Upper lobe of left lung (tissue), 6 donors: ENCODE data around the gene CCT7. TPM values are rescaled to one million over a fixed set of nuclear protein-coding genes. Genes with fewer than 3 reads are reported as not detected.

Source experiments
- ATAC-seq, 2 donors: fragments of 200-7000 bp; cut with Tn5 transposase; one replicate each; pipeline ENCODE4 v1.9.1; 2022; ENCODE audit warnings: mild to moderate bottlenecking in 2 of 2, moderate library complexity in 2 of 2; ENCODE audit not compliant: low FRiP score in 2 of 2
- DNase-seq, 2 donors: peaks; one replicate each; pipeline ENCODE4 v3.0.0-alpha.2; 2019 to 2020
- H3K27ac ChIP-seq, 4 donors: fragments of 200-600 bp; sonication (generic); one replicate each; pipeline ENCODE4 v1.5.1; 2016 to 2019
- H3K27me3 ChIP-seq, 4 donors: fragments of 200-600 bp; sonication (generic); one replicate each; pipeline ENCODE4 v1.5.1; 2017 to 2019
- H3K36me3 ChIP-seq, 4 donors: fragments of 200-600 bp; sonication (generic); one replicate each; pipeline ENCODE4 v1.5.1; 2016 to 2019
- H3K4me1 ChIP-seq, 4 donors: fragments of 200-600 bp; sonication (generic); one replicate each; pipeline ENCODE4 v1.5.1; 2018 to 2019
- H3K4me3 ChIP-seq, 4 donors: fragments of 200-600 bp; sonication (generic); one replicate each; pipeline ENCODE4 v1.5.1; 2017 to 2019; ENCODE audit warnings: mild to moderate bottlenecking in 2 of 4, moderate library complexity in 1 of 4
- H3K9me3 ChIP-seq, 4 donors: fragments of 200-600 bp; sonication (generic); one replicate each; pipeline ENCODE4 v1.5.1; 2018 to 2019
- CTCF ChIP-seq, 6 experiments: fragments of 450-650 bp in 4 of 6; fragments of 200-600 bp in 2 of 6; sonication (generic) in 2 of 6; IDR thresholded peaks; one replicate each; pipeline ENCODE4 v1.5.1; 2016 to 2019; ENCODE audit warnings: antibody characterized with exemption in 6 of 6
- EP300 ChIP-seq, 4 donors: sonication (generic); formaldehyde crosslinking; IDR thresholded peaks; one replicate each; pipeline ENCODE4 v1.5.1; 2017; ENCODE audit warnings: antibody characterized with exemption in 4 of 4, control low read depth in 2 of 4
- POLR2A ChIP-seq, 4 donors: fragments of 450-650 bp; IDR thresholded peaks; one replicate each; pipeline ENCODE4 v1.5.1; 2016 to 2017; ENCODE audit warnings: antibody characterized with exemption in 4 of 4, mild to moderate bottlenecking in 2 of 4
- POLR2AphosphoS5 ChIP-seq, 2 donors: sonication (generic); formaldehyde crosslinking; IDR thresholded peaks; one replicate each; pipeline ENCODE4 v1.5.1; 2017; ENCODE audit warnings: antibody characterized with exemption in 2 of 2
- WGBS, 2 donors: methylation state at CpG; one replicate each; pipeline ENCODE4 v1.1.5; 2017 to 2018; 5-methylcytosine and 5-hydroxymethylcytosine counted together
- total RNA-seq, 6 donors: library from RNA; depleted of rRNA in 4 of 6; stranded (reverse); fragments of >200 nt in 4 of 6; gene quantifications; one replicate each; pipeline versions ENCODE4 v1.1.0 to v1.2.1, GENCODE V29; 2016 to 2021
- donor health status: DM: no; HTN: no; CAD: no; lungs with moderate emphysema.
- donor health status: DM: no; HTN: yes; CAD: no; lungs with severe emphysema.

Gene CCT7
- total RNA-seq, 6 donors from 2014 or later: 70.2 to 183 (median 129) TPM

- 56 to 90% methylated on average over 1 to 6 of the region's 6 CpGs for WGBS, 2 donors
- Histone ChIP-seq H3K27me3 (no peaks in the 10 kb centered on the region), H3K9me3 (no peaks in the 10 kb centered on the region), H3K27ac (no peak overlapping the region), H3K4me1 (peaks cover 8 to 34% (median 17%) of the 10 kb centered on the region in 4 donors), H3K36me3 (no peaks in the 10 kb centered on the region), H3K4me3 (no peak overlapping the region)
- TF ChIP-seq POLR2AphosphoS5 (IDR thresholded peaks at IDR 0.05) (no peak), POLR2A (IDR thresholded peaks at IDR 0.05) (no peak), CTCF (IDR thresholded peaks at IDR 0.05) (no peak), EP300 (IDR thresholded peaks at IDR 0.05) (no peak)
- DNase-seq (no peak), ATAC-seq (no peak)
These were observed 23.4 kb upstream of the CCT7 start for GRCh38 chr2:73210696-73211095.

GRCh38 chr2:73212098-73212447, 22.0 kb upstream of the CCT7 start:
- no peaks in the 10 kb centered on the region for H3K27me3 ChIP-seq
- no peaks in the 10 kb centered on the region for H3K9me3 ChIP-seq
- WGBS, 2 donors: 55 to 66% methylated on average over 7 of the region's 7 CpGs
- ATAC-seq (no peak), DNase-seq (no peak)
- H3K4me3 ChIP-seq: no peak overlapping the region
- no peak for TF ChIP-seq CTCF (IDR thresholded peaks at IDR 0.05)
- TF ChIP-seq POLR2A (IDR thresholded peaks at IDR 0.05): no peak
- no peak for TF ChIP-seq EP300 (IDR thresholded peaks at IDR 0.05)
- H3K4me1 ChIP-seq: peaks cover 8 to 34% (median 17%) of the 10 kb centered on the region in 4 donors
- H3K27ac ChIP-seq: peak overlapping the region in 2 of 4 donors; percentile 6 to 32
- H3K36me3 ChIP-seq: no peaks in the 10 kb centered on the region

GRCh38 chr2:73212448-73213176, 21.5 kb upstream of the CCT7 start:
- Histone ChIP-seq H3K9me3 (no peaks in the 10 kb centered on the region), H3K36me3 (no peaks in the 10 kb centered on the region), H3K27me3 (no peaks in the 10 kb centered on the region), H3K4me3 (no peak overlapping the region), H3K27ac (peak overlapping the region in 3 of 4 donors; percentile 2 to 32 (median 13)), H3K4me1 (peaks cover 8 to 34% (median 17%) of the 10 kb centered on the region in 4 donors)
- 53 to 57% methylated on average over 19 to 20 of the region's 20 CpGs for WGBS, 2 donors
- ATAC-seq (peak; percentile 83 to 89), DNase-seq (peak; percentile 71 to 91)
- TF ChIP-seq CTCF (IDR thresholded peaks at IDR 0.05): peak; percentile 79 to 95 (median 88)
- no peak for TF ChIP-seq EP300 (IDR thresholded peaks at IDR 0.05)

- Histone ChIP-seq H3K36me3 (peaks cover 0 to 5% (median 0%) of the 10 kb centered on the region in 4 donors), H3K4me1 (peaks cover 8 to 34% (median 17%) of the 10 kb centered on the region in 4 donors), H3K27ac (peak within 1 kb of the TSS; percentile 55 to 74 (median 64)), H3K27me3 (no peaks in the 10 kb centered on the region), H3K4me3 (peak within 1 kb of the TSS; percentile 66 to 96 (median 93)), H3K9me3 (no peaks in the 10 kb centered on the region)
- DNase-seq: peak; percentile 80 to 96
- peak; percentile 92 to 98 for ATAC-seq
- TF ChIP-seq POLR2A (IDR thresholded peaks at IDR 0.05) (peak in 1 of 4 donors; percentile 59), CTCF (IDR thresholded peaks at IDR 0.05) (no peak), POLR2AphosphoS5 (IDR thresholded peaks at IDR 0.05) (peak; percentile 55 to 60)
- 0 to 3% methylated on average over 10 to 63 of the region's 64 CpGs for WGBS, 2 donors
These were observed 19.7 kb upstream of the CCT7 start, which contains the start of gene SMYD5 for GRCh38 chr2:73214120-73215035. TSS of gene SMYD5 (plus strand) at chr2:73214245. CDS start at chr2:73214267, 22 bp downstream.
